Astrocyte (in vitro differentiated cells and primary cell): ENCODE measurements around the gene GRK5.

Source experiments
- CTCF ChIP-seq: IDR thresholded peaks from 2 replicates; pipeline ENCODE4 v1.5.1; 2011; ENCODE audit warnings: low read depth, mild to moderate bottlenecking, inconsistent platforms, low read length, moderate library complexity; ENCODE audit not compliant: insufficient read depth
- EZH2 ChIP-seq: IDR thresholded peaks from 2 replicates; pipeline ENCODE4 v1.6.1; 2012; ENCODE audit warnings: mild to moderate bottlenecking, low read length, inconsistent platforms; ENCODE audit not compliant: insufficient read depth

GRCh38 chr10:119350502-119351097 lies 143.2 kb downstream of the GRK5 start:
- TF ChIP-seq CTCF (no peak), EZH2 (no peak)
